Hepatocyte (in vitro differentiated cells): ENCODE data around the gene GRK4. TPM values are rescaled to one million over a fixed set of nuclear protein-coding genes. Genes with fewer than 3 reads are reported as not detected.
A peak's percentile ranks its signal among the peaks of the same experiment; 100 is the strongest.

Experiments
- DNase-seq: peaks from one replicate; pipeline ENCODE4 v3.0.0-alpha.2; 2016; ENCODE audit warnings: low spot score
- H2AFZ ChIP-seq: fragments of 200-600 bp; sonication (generic); 2 replicates; pipeline ENCODE4 v1.6.0; 2016; ENCODE audit warnings: antibody characterized with exemption, mild to moderate bottlenecking
- H3K27ac ChIP-seq: fragments of 200-600 bp; sonication (generic); 2 replicates; pipeline ENCODE4 v1.5.1; 2016; ENCODE audit warnings: mild to moderate bottlenecking
- H3K27me3 ChIP-seq: fragments of 200-600 bp; sonication (generic); 2 replicates; pipeline ENCODE4 v1.6.1; 2016
- H3K36me3 ChIP-seq: fragments of 200-600 bp; sonication (generic); replicated peaks from 2 replicates; pipeline ENCODE4 v1.5.1; 2016; ENCODE audit warnings: low read depth; ENCODE audit not compliant: insufficient read depth
- H3K4me1 ChIP-seq: fragments of 200-600 bp; sonication (generic); 2 replicates; pipeline ENCODE4 v1.5.1; 2016; ENCODE audit warnings: mild to moderate bottlenecking, moderate library complexity; ENCODE audit not compliant: insufficient read depth
- H3K4me2 ChIP-seq: fragments of 200-600 bp; sonication (generic); 2 replicates; pipeline ENCODE4 v1.6.0; 2016
- H3K4me3 ChIP-seq: fragments of 200-600 bp; sonication (generic); 2 replicates; pipeline ENCODE4 v1.5.1; 2016; ENCODE audit warnings: mild to moderate bottlenecking
- H3K79me2 ChIP-seq: fragments of 200-600 bp; sonication (generic); 2 replicates; pipeline ENCODE4 v1.6.0; 2017; ENCODE audit warnings: mild to moderate bottlenecking
- H3K9me2 ChIP-seq: fragments of 200-600 bp; sonication (generic); replicated peaks from 2 replicates; pipeline ENCODE4 v1.6.0; 2017; ENCODE audit warnings: mild to moderate bottlenecking; ENCODE audit not compliant: insufficient read depth
- H3K9me3 ChIP-seq: fragments of 200-600 bp; sonication (generic); 2 replicates; pipeline ENCODE4 v1.5.1; 2016; ENCODE audit warnings: low read depth, mild to moderate bottlenecking
- H4K20me1 ChIP-seq: fragments of 200-600 bp; sonication (generic); 2 replicates; pipeline ENCODE4 v1.6.0; 2016; ENCODE audit warnings: mild to moderate bottlenecking; ENCODE audit not compliant: insufficient read depth, poor library complexity, severe bottlenecking
- CTCF ChIP-seq: fragments of 200-600 bp; sonication (generic); IDR thresholded peaks from 2 replicates; pipeline ENCODE4 v1.5.1; 2016; ENCODE audit warnings: antibody characterized with exemption, mild to moderate bottlenecking; ENCODE audit not compliant: poor library complexity
- EZH2 ChIP-seq: fragments of 200-600 bp; sonication (generic); IDR thresholded peaks from 2 replicates; pipeline ENCODE4 v1.6.1; 2016; ENCODE audit warnings: antibody characterized with exemption, mild to moderate bottlenecking, borderline replicate concordance
- EZH2phosphoT487 ChIP-seq: fragments of 200-600 bp; sonication (generic); IDR thresholded peaks from one replicate; pipeline ENCODE4 v1.6.1; 2018; ENCODE audit warnings: antibody characterized with exemption, mild to moderate bottlenecking, low read depth, moderate library complexity; ENCODE audit not compliant: unreplicated experiment, severe bottlenecking
- WGBS: methylation state at CpG from one replicate; pipeline ENCODE4 v1.1.6; 2016; ENCODE audit warnings: low lambda C conversion rate; ENCODE audit errors: missing lambda C conversion rate; 5-methylcytosine and 5-hydroxymethylcytosine counted together
- polyA plus RNA-seq: library from polyadenylated mRNA; unstranded; fragments of >200 nt; fragmentation: Nextera tagmentation; extraction: Ambion mirVana; gene quantifications from 2 replicates; pipeline ENCODE4 v1.2.1, GENCODE V29; 2016
- total RNA-seq: library from RNA; depleted of rRNA; stranded (reverse); fragments of >200 nt; gene quantifications from 2 replicates; pipeline ENCODE4 v1.2.3, GENCODE V29; 2014

Gene GRK4
- total and polyA plus RNA-seq, 2 experiments from 2014 or later = 4.9 to 6.1 TPM

- peaks cover 17% of the 10 kb centered on the region for H3K4me1 ChIP-seq
- H3K79me2 ChIP-seq = peaks cover 36% of the 10 kb centered on the region
- H3K4me2 ChIP-seq = peak within 1 kb of the TSS; percentile 100
- no peaks in the 10 kb centered on the region for H3K27me3 ChIP-seq
- peak; percentile 98 for DNase-seq
- H4K20me1 ChIP-seq = peaks cover 23% of the 10 kb centered on the region
- no peaks in the 10 kb centered on the region for H3K9me2 ChIP-seq
- H2AFZ ChIP-seq = peak within 1 kb of the TSS; percentile 93
- H3K9me3 ChIP-seq = no peaks in the 10 kb centered on the region
- 2% methylated on average over 35 of the region's 81 CpGs for WGBS
- no peaks in the 10 kb centered on the region for H3K36me3 ChIP-seq
- TF ChIP-seq EZH2 = no peak
- TF ChIP-seq CTCF = peak; percentile 6
- H3K27ac ChIP-seq = peak within 1 kb of the TSS; percentile 95
- H3K4me3 ChIP-seq = peak within 1 kb of the TSS; percentile 92
Measured at GRCh38 chr4:3074078-3074845, 110.9 kb downstream of the GRK4 start, which contains the start of the genes HTT and HTT-AS. TSS of gene HTT (plus strand) at chr4:3074681. CDS start at chr4:3074826, 145 bp downstream. TSS of gene HTT-AS (minus strand) at chr4:3074538.

- Histone ChIP-seq H3K27me3 (no peaks in the 10 kb centered on the region), H3K9me2 (no peaks in the 10 kb centered on the region), H3K9me3 (no peaks in the 10 kb centered on the region), H3K4me3 (peak overlapping the region; percentile 92), H3K79me2 (peaks cover 44% of the 10 kb centered on the region), H2AFZ (peak overlapping the region; percentile 81), H3K27ac (peak overlapping the region; percentile 95), H3K4me1 (peaks cover 17% of the 10 kb centered on the region), H3K36me3 (no peaks in the 10 kb centered on the region), H3K4me2 (peak overlapping the region; percentile 86), H4K20me1 (peaks cover 24% of the 10 kb centered on the region)
- TF ChIP-seq EZH2 (no peak), EZH2phosphoT487 (no peak), CTCF (no peak)
- DNase-seq = peak; percentile 89
- 3% methylated on average over 31 of the region's 60 CpGs for WGBS
Measured at GRCh38 chr4:3074846-3075651, 111.7 kb downstream of the GRK4 start.

- Histone ChIP-seq H3K27ac (peak overlapping the region; percentile 95), H3K79me2 (peaks cover 49% of the 10 kb centered on the region)
- TF ChIP-seq CTCF (no peak), EZH2phosphoT487 (no peak), EZH2 (no peak)
Measured at GRCh38 chr4:3075652-3075981, 112.2 kb downstream of the GRK4 start.

More at GRCh38 chr4:3075652-3075981, 112.2 kb downstream of the GRK4 start:
- Histone ChIP-seq H3K9me2 (no peaks in the 10 kb centered on the region), H3K27me3 (no peaks in the 10 kb centered on the region), H3K4me1 (peaks cover 17% of the 10 kb centered on the region), H4K20me1 (peaks cover 24% of the 10 kb centered on the region), H3K9me3 (no peaks in the 10 kb centered on the region), H3K4me3 (peak overlapping the region; percentile 92), H2AFZ (peak overlapping the region; percentile 54), H3K36me3 (no peaks in the 10 kb centered on the region), H3K4me2 (peak overlapping the region; percentile 86)
- 7% methylated on average over 5 of the region's 8 CpGs for WGBS
- DNase-seq = no peak
